Progenitor cell of endocrine pancreas (in vitro differentiated cells): ENCODE measurements around the gene SMYD1. TPM values are rescaled to one million over a fixed set of nuclear protein-coding genes. Genes with fewer than 3 reads are reported as not detected.

Source experiments
- DNase-seq: peaks from one replicate; pipeline ENCODE4 v3.0.0; 2021; ENCODE audit warnings: low spot score; ENCODE audit not compliant: unreplicated experiment
- H3K27ac Mint-ChIP-seq: 2 replicates; pipeline ENCODE4 v1.8.0; 2021; ENCODE audit warnings: mild to moderate bottlenecking, moderate library complexity, mixed read lengths
- H3K27me3 Mint-ChIP-seq: 2 replicates; pipeline ENCODE4 v1.8.0; 2021; ENCODE audit warnings: mixed read lengths
- H3K36me3 Mint-ChIP-seq: 2 replicates; pipeline ENCODE4 v1.8.0; 2022; ENCODE audit warnings: mixed read lengths; ENCODE audit not compliant: insufficient read depth
- H3K4me1 Mint-ChIP-seq: 2 replicates; pipeline ENCODE4 v1.8.0; 2021; ENCODE audit warnings: low read depth, mixed read lengths
- H3K4me3 Mint-ChIP-seq: 2 replicates; pipeline ENCODE4 v1.8.0; 2021; ENCODE audit warnings: low read depth, mild to moderate bottlenecking, moderate library complexity, mixed read lengths
- H3K9me3 Mint-ChIP-seq: 2 replicates; pipeline ENCODE4 v1.8.0; 2021; ENCODE audit warnings: low read depth, mixed read lengths
- CTCF ChIP-seq: fragments of 200-600 bp; sonication (generic); IDR thresholded peaks from one replicate; pipeline ENCODE4 v1.5.0; 2021; ENCODE audit warnings: antibody characterized with exemption, mild to moderate bottlenecking; ENCODE audit not compliant: unreplicated experiment
- total RNA-seq: library from RNA; stranded (reverse); gene quantifications from 2 replicates; pipeline ENCODE4 v1.2.1, GENCODE V29; 2021

SMYD1 gene
- total RNA-seq, 1 donor from 2014 or later, result not detected

GRCh38 chr2:88113069-88113468 lies 45.4 kb downstream of the SMYD1 start:
- no peak overlapping the region for H3K27ac Mint-ChIP-seq
- no peaks in the 10 kb centered on the region for H3K4me1 Mint-ChIP-seq
- no peak overlapping the region for H3K4me3 Mint-ChIP-seq
- H3K9me3 Mint-ChIP-seq, result no peaks in the 10 kb centered on the region
- no peaks in the 10 kb centered on the region for H3K36me3 Mint-ChIP-seq
- no peaks in the 10 kb centered on the region for H3K27me3 Mint-ChIP-seq
- no peak for TF ChIP-seq CTCF
- no peak for DNase-seq

DNA sequence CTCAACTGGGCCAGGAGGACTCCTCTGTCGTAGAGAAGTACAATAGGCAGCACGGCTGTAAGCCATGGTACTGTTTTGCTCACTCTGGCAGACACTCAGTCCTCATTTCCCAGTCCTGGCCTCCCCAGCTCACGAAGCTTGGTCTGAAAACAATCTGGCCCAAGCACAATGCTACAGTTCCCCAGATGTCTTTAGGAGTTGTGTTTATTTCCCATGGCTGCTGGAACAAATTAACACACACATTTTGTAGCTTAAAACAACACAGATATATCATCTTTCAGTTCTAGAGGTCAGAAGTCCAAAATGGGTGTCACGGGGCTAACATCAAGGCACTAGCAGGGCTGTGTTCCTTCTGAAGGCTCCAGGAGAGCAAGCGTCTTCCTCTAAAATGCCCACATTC lies 47.3 kb downstream of the SMYD1 start:
- no peak overlapping the region for H3K4me3 Mint-ChIP-seq
- H3K9me3 Mint-ChIP-seq, result no peaks in the 10 kb centered on the region
- H3K4me1 Mint-ChIP-seq, result no peaks in the 10 kb centered on the region
- no peaks in the 10 kb centered on the region for H3K27me3 Mint-ChIP-seq
- no peak for TF ChIP-seq CTCF
- no peak overlapping the region for H3K27ac Mint-ChIP-seq
- no peaks in the 10 kb centered on the region for H3K36me3 Mint-ChIP-seq
- no peak for DNase-seq

GRCh38 chr2:88115825-88116518 lies 48.3 kb downstream of the SMYD1 start:
- Mint-ChIP-seq H3K9me3 (no peaks in the 10 kb centered on the region), H3K36me3 (no peaks in the 10 kb centered on the region), H3K4me3 (no peak overlapping the region), H3K4me1 (no peaks in the 10 kb centered on the region), H3K27ac (no peak overlapping the region), H3K27me3 (no peaks in the 10 kb centered on the region)
- TF ChIP-seq CTCF, result no peak
- DNase-seq, result no peak

DNA sequence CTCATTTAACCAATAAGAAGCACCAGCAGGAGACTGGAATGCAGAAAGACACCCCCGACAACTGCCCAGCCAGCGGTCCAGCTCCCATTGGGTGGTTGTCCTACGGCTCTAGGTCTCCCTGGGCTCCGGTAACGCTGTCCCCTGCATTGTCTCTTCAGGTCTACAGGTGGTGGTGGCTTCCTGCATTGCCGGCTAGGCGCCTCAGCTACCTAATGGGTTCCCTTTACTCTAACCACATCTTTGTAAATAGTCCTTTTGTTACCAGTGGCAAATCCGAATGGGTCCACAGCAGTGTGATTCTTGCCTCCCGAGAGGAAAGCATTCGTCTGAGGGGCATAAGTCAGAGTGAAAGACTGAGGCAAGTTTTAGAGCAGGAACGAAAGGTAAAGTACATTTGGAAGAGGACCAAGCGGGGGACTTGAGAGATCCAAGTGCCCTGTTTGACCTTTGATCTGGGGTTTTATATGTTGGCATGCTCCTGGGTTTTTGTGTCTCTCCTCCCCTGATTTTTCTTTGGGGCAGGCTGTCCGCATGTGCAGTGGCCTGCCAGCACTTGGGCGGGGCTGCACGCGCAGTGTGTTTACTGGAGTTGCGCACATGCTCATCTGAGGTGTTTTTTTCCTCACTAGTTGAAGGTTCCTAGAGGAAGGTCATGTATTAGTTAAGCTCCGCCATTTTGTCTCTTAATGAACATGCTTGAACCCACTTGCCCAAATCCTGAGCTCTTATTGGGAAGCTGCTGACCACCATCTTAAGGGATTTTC lies 49.2 kb downstream of the SMYD1 start:
- H3K36me3 Mint-ChIP-seq, result no peaks in the 10 kb centered on the region

DNA sequence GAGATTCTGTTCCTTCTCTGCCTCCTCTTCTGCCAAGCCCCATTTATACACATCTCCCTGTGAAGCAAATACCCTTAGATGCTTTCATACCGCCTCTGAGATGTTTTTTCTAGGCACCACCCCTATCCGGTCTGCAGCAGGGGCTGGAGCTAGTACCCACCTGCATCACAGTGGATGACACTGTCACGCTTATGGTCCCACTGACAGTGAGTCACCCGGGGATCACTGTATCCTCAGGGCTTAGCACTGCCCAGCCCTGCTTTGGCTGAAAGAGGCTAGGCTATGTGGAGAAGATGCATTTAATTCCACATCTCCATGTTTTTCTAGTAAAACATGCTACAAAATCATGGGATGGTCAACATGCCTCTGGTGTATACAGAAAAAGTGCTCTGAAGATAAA lies 50.3 kb downstream of the SMYD1 start:
- no peak for DNase-seq
- H3K4me3 Mint-ChIP-seq, result no peak overlapping the region
- no peaks in the 10 kb centered on the region for H3K9me3 Mint-ChIP-seq
- no peak for TF ChIP-seq CTCF
- no peaks in the 10 kb centered on the region for H3K27me3 Mint-ChIP-seq
- no peaks in the 10 kb centered on the region for H3K36me3 Mint-ChIP-seq
- no peak overlapping the region for H3K27ac Mint-ChIP-seq
- no peaks in the 10 kb centered on the region for H3K4me1 Mint-ChIP-seq

More for the DNA sequence above, 49.2 kb downstream of the SMYD1 start:
- Mint-ChIP-seq H3K4me3 (no peak overlapping the region), H3K27me3 (no peaks in the 10 kb centered on the region), H3K4me1 (no peaks in the 10 kb centered on the region), H3K9me3 (no peaks in the 10 kb centered on the region), H3K27ac (no peak overlapping the region)
- no peak for DNase-seq
- TF ChIP-seq CTCF, result no peak
